Activated naive CD4-positive, alpha-beta T cell treated with anti-CD3 and anti-CD28 coated beads, Interleukin-2, amount 50 U/mL, for 72 hours (primary cell): ENCODE results near the gene KRT39. TPM values are rescaled to one million over a fixed set of nuclear protein-coding genes. Genes with fewer than 3 reads are reported as not detected.
A peak's percentile ranks its signal among the peaks of the same experiment; 100 is the strongest.

Experiments used
- ATAC-seq, 2 donors: fragments of 150-1000 bp; cut with Tn5 transposase; 2 replicates each; pipeline ENCODE4 v1.10.0; 2021; ENCODE audit warnings: mild to moderate bottlenecking in 2 of 2, moderate library complexity in 2 of 2
- DNase-seq, 2 donors: peaks; one replicate each; pipeline ENCODE4 v3.0.0; 2021 to 2022; ENCODE audit warnings: low spot score in 2 of 2
- H3K27ac Mint-ChIP-seq, 2 donors: one replicate each; pipeline ENCODE4 v1.8.0; 2022; ENCODE audit warnings: mild to moderate bottlenecking in 2 of 2, mixed read lengths in 2 of 2
- H3K36me3 Mint-ChIP-seq, 2 donors: one replicate each; pipeline ENCODE4 v1.8.0; 2022; ENCODE audit warnings: mixed read lengths in 2 of 2
- H3K9me3 Mint-ChIP-seq, 2 donors: one replicate each; pipeline ENCODE4 v1.8.0; 2022; ENCODE audit warnings: mixed read lengths in 2 of 2
- total RNA-seq, 2 donors: library from RNA; stranded (reverse); gene quantifications; one replicate each; pipeline ENCODE4 v1.2.3, GENCODE V29; 2022

The KRT39 gene
- total RNA-seq, 2 donors from 2014 or later = not detected

DNA sequence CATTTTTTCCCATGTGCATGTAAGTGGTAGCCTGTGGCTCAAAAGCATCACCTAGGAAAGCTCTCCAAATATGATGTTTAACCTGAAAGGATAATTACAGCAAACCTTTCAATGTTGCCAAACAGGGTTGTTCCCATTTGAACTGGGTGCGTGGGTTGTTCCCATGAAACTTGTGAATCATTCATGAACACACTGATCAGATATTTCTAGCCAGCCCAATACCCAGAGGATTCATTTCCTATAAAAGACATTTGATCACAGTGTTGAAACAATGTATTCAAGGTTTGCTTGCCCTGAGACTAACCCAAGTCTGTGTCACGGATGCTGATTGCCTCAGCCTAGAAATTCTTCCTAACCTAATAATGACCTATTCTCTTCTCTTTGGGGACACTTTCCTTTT lies 12.9 kb downstream of the KRT39 start:
- ATAC-seq = peak in 1 of 2 donors; percentile 26
- H3K36me3 Mint-ChIP-seq = no peaks in the 10 kb centered on the region

DNA sequence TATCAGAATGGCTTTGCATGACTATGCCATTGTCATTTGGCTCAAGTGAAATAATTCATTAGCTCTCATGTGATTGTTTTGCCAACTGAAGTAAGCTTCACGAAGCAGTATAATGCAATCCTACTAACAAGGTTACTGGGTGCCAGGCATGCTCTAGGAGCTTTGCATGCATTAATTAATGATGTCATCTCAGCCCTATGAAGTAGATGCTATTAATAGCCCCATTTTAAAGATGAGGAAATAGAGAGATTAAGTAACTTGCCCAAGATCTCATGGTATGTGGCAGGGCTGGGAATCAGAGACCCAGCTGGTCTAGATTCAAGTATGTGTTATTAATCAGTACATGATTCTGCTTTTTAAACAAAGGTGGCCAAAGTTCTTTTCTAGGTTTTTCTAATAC lies 14.1 kb downstream of the KRT39 start:
- H3K36me3 Mint-ChIP-seq = no peaks in the 10 kb centered on the region
- H3K27ac Mint-ChIP-seq = no peak overlapping the region

More for the DNA sequence above, 12.9 kb downstream of the KRT39 start:
- Mint-ChIP-seq H3K9me3 (no peaks in the 10 kb centered on the region), H3K27ac (no peak overlapping the region)
- no peak for DNase-seq

DNA sequence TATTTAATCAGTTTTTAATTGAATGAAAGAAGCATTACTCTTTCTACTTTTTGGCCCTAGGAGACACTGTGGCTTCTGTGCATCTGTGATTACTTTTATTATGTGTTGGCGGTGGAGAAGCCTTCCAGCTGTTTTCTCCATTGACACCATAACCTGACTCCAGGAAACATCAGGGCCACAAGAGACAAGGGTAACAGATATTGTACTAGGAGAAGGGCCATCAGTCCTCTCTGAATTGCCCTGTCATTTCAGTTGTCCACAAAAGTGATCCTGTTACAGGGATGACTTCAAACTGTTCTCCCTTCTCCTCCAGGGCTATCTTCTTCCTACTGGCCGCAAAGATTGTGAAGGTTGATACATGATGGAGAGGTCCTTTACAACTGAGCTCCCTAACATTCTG lies 14.6 kb downstream of the KRT39 start:
- no peak for DNase-seq
- H3K27ac Mint-ChIP-seq = no peak overlapping the region
- no peak for ATAC-seq
- no peaks in the 10 kb centered on the region for H3K9me3 Mint-ChIP-seq
- H3K36me3 Mint-ChIP-seq = no peaks in the 10 kb centered on the region

More for the DNA sequence above, 14.1 kb downstream of the KRT39 start:
- no peak for DNase-seq
- no peak for ATAC-seq
- H3K9me3 Mint-ChIP-seq = no peaks in the 10 kb centered on the region

DNA sequence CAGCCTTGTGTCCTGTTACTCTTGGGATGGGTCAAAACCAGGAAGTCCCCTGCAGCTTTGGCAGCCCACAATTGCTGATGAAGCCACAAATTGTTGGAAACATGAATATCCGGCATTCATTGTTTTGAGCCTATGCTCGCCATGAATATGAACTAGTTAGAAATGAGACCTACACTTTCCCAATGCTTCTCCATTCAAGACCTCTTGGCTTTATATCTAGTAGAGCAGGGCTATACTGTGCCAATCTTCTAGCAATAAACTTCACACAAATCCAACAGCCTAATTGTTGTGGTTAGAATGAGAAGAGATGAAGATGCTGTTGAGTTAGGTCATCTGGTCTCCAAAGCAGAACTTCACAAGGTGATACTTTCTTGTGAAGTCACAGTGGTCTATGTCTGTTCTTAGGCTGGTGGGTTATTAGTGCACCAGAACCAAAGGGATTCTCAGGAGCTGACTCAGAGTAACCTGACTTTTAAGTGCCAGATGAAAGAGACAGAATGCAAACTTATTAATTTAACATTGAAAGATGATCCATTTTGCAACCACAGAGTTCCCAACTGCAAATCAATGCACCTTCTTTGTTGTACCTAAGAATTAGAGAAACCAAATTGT lies 15.6 kb downstream of the KRT39 start:
- H3K9me3 Mint-ChIP-seq = no peaks in the 10 kb centered on the region
- ATAC-seq = peak in 1 of 2 donors; percentile 70
- H3K36me3 Mint-ChIP-seq = no peaks in the 10 kb centered on the region

DNA sequence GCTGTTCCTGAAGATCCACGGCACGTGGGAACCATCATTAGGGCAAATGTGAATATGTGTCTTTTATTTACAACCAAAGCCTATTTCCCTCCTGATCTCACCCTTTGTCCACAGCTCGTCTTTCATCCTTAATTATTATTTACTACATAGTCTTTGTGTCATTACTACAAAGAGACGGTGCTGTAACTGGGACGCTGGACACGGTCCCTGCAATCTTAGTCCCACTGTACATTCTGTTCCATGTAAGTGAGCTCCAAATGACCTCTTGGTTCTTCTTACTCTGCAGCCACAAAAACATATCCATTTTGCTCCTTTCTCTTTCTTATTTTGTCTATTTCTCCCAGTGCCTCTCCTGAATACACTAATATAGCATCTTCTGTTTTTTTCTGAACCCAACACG lies 16.6 kb downstream of the KRT39 start:
- Mint-ChIP-seq H3K27ac (no peak overlapping the region), H3K9me3 (no peaks in the 10 kb centered on the region), H3K36me3 (no peaks in the 10 kb centered on the region)
- ATAC-seq = no peak
- DNase-seq = no peak

More for the DNA sequence above, 15.6 kb downstream of the KRT39 start:
- DNase-seq = no peak
- H3K27ac Mint-ChIP-seq = no peak overlapping the region

DNA sequence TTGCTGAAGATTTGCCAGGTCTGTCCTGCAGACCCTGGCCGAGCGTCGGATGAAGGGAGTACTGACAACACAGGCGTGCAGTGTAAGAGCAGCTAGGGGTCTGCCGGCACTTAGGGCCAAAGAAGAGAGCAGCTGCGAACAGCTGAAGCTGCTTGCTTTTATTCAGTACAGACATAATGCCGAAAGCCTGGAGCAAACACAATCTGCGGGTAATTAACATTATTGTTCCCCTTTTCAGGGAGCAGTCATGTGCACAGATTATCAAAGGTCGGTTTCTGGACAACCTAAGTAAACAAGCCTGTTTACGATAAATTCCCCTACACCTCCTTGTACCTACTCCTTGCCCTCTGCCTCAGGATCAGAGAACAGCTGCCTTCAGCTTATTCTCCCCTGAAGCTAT lies 17.3 kb downstream of the KRT39 start:
- no peaks in the 10 kb centered on the region for H3K9me3 Mint-ChIP-seq
- DNase-seq = no peak
- H3K27ac Mint-ChIP-seq = no peak overlapping the region
- no peak for ATAC-seq
- H3K36me3 Mint-ChIP-seq = no peaks in the 10 kb centered on the region

DNA sequence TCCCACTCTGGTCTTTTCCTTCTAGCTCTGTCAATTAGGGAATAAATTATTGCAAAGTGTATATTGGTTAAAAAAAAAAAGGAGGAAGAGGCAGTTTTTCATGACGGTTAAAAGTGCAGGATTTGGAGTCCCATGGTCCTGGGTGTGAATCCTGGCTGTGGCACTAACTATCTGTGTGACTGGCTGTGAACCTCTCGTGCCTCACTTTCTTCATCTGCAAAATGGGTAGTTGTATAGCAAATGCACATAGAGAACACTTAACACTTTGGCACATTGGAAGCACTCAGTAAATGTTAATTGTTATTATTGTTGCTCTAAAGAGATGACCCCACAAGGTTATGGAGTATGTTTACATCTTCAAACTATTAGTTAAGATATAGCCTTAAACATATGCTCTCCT lies 18.8 kb downstream of the KRT39 start:
- H3K9me3 Mint-ChIP-seq = no peaks in the 10 kb centered on the region
- ATAC-seq = no peak
- DNase-seq = no peak
- H3K27ac Mint-ChIP-seq = no peak overlapping the region
- no peaks in the 10 kb centered on the region for H3K36me3 Mint-ChIP-seq

DNA sequence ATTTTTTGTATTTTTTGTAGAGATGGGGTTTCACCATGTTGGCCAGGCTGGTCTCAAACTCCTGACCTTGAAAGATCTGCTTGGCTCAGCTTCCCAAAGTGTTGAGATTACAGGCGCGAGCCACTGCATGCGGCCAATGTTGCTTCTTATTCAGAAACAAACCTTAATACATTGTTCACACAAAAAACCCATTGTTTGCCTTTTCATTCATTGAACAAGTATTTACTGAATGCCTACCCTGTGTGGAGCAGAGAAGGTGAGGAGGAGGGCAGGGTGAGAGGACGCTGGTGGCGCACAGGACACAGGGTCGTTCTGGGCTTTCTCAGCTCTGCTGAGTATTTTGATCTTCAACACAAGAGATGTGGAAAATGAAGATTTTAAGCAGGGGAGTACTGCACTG lies 21.3 kb downstream of the KRT39 start:
- DNase-seq (no peak), ATAC-seq (no peak)
- Mint-ChIP-seq H3K36me3 (no peaks in the 10 kb centered on the region), H3K27ac (no peak overlapping the region), H3K9me3 (no peaks in the 10 kb centered on the region)

DNA sequence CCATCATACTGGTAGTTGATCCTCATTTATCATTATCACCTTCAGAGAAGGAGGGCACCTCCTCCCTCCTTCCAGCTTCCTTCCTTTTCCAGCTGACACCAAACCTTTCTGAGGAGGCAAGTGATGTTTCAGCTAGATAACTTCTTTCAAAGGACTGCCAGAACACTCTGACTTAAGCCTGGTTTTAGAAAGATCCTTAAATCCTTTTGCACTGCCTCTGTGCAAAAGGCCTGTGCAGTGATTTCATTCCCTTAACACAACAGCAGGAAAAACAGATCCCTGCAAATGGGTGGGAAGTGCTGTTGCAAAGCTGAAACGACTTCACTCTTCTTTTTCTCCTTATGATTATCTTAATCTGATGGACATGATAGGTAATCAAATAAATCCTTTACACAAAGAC lies 22.2 kb downstream of the KRT39 start:
- Mint-ChIP-seq H3K36me3 (no peaks in the 10 kb centered on the region), H3K27ac (no peak overlapping the region), H3K9me3 (no peaks in the 10 kb centered on the region)
- ATAC-seq = no peak
- no peak for DNase-seq

DNA sequence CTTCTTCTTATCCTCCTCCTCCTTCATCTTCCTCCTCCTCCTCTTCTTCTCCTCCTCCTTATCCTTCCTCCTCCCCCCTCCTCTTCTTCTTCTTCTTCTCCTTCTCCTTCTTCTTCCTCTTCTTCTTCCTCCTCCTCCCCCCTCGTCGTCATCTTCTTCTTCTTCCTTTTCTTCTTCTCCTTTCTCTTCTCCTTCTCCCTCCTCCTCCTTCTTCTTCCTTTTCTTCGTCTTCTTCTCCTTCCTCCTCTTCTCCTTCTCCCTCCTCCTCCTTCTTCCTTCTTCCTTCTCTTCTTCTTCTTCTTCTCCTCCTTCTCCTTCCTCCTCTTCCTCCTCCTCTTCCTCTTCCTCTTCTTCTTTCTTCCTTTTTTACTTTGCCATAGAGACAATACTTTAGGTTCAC lies 24.2 kb downstream of the KRT39 start:
- ATAC-seq = no peak
- Mint-ChIP-seq H3K27ac (no peak overlapping the region), H3K9me3 (no peaks in the 10 kb centered on the region), H3K36me3 (no peaks in the 10 kb centered on the region)
- no peak for DNase-seq

DNA sequence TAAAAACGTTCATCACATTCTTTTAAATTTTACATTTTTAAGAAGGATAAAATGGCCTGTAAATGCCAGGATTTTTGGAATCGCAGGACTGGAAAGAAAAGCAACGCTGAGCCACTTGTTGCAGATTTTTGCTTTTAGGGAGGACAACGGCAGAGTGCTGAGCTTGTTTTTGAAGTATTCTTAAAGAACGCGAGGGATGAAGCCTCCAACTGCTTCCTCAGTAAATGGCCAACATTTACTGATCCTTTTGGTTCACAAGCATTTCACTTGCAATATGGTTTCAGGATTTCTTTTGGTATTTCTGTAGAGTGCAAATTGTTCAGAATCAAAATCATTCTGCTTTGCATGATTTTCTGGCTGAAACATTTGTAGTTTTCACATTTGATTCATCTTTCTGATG lies 26.5 kb downstream of the KRT39 start:
- ATAC-seq (no peak), DNase-seq (no peak)
- no peaks in the 10 kb centered on the region for H3K36me3 Mint-ChIP-seq
- H3K27ac Mint-ChIP-seq = no peak overlapping the region
- no peaks in the 10 kb centered on the region for H3K9me3 Mint-ChIP-seq

DNA sequence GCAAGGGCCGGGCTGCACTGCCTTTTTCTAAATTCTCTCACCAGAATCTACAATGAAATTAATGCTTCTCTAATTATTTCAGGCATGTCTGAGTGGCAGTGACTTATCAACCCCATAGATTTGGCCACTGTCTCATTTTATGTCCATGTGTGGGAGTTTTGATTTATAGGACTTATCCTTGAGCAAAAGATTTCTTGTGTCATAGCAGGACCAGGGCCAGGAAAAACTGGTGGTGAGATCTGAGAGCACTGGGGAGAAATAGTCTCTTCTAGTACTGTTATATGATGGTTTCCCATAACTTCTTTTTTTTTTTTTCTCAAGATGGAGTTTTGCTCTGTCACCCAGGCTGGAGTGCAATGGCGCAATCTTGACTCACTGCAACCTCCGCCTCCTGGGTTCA lies 27.8 kb downstream of the KRT39 start:
- H3K9me3 Mint-ChIP-seq = no peaks in the 10 kb centered on the region
- no peak overlapping the region for H3K27ac Mint-ChIP-seq
- DNase-seq (no peak), ATAC-seq (no peak)
- no peaks in the 10 kb centered on the region for H3K36me3 Mint-ChIP-seq

DNA sequence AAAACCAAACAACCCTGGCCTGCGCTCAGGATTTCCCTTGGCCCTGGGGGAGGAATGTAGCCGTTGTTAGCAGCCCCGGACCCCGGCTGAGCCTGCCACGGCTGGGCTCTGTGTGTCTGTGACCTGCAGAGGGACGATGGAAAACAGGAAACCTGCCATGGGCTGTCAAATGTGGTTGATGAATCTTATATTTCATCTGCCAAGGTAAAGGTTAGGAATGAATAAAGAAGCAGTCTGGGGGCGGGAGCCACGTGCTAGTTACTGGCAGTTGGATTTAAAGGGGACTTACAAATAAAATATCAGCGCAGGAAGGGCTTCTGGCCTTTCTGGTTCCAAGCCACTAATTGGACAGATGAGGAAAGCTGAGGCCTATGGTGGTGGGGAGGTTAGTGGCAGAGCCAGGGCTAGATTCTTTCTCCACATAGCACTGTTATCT lies 29.3 kb downstream of the KRT39 start, which contains the start of gene KRT23:
Gene KRT23, minus strand, starts transcription at position 263 of the 436 bp plus-strand sequence. CDS start 1,043 bp downstream, outside the sequence.
- H3K9me3 Mint-ChIP-seq = no peaks in the 10 kb centered on the region
- ATAC-seq = peak in 1 of 2 donors; percentile 24
- no peaks in the 10 kb centered on the region for H3K36me3 Mint-ChIP-seq
- DNase-seq = no peak
- H3K27ac Mint-ChIP-seq = no peak within 1 kb of the TSS

DNA sequence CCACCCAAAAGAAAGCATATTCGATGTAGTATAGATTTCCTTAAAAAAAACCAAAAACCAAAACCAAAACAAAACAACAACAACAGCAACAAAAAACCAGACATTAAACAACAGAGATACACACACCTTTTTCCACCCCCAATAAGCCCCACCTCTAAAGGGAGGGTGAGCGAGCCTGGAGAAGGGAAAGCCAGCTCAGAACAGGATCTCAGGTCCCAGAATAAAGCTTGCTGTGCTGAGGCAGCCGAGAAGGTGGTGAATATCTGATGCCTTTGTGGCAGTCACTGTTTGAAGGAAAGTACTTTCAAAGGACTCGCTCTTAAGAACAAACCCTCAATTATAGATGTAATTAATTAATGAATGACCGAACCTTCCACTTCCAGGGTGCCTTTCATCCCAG lies 29.8 kb downstream of the KRT39 start:
- no peak for ATAC-seq
- Mint-ChIP-seq H3K27ac (no peak overlapping the region), H3K9me3 (no peaks in the 10 kb centered on the region), H3K36me3 (no peaks in the 10 kb centered on the region)
- no peak for DNase-seq

DNA sequence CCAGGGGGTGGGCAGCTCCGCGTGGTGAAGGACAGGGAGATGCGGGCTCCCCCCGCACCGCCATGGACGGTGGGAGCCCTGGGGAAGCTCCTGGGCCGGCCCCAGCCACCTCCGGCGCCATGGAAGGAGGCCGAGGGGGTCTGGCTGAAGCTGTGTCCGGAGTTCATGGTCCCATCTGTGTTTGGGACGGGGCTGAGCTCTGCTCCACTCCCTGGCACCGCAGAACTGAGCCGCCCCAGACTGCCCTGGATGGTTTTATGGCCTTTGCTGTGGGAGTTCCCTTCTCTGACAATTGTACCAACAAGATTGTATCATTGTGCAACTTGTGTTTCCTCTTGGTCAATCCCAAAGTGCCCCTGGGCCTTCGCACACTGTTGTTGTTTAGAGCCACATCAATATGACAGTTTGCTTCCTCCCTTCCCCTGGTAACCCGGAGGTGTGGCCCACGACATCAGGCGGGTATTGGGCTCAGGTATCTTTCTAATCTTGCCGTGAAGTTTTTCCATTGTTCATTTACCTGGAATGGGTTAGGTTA lies 30.2 kb downstream of the KRT39 start:
- no peaks in the 10 kb centered on the region for H3K36me3 Mint-ChIP-seq
- DNase-seq (no peak), ATAC-seq (no peak)
- H3K27ac Mint-ChIP-seq = no peak overlapping the region
- H3K9me3 Mint-ChIP-seq = no peaks in the 10 kb centered on the region

DNA sequence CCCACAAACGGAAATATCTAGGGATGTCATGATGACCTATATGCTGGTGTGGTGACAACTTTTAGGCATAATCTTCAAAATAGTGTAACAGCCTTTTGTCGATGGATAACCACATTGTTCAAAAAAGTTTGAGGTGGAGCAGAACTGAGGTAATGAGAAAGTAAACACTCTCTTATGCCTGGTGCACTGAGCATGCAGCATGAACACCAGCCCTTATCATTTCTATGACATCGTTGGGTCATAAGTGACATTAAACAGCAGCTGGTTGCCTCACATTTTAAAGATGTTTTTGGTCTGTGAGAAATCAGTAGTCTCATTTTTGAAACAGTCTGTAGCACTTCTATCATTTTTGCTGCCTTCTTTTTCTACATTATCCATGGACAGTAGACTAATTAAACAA lies 31.1 kb downstream of the KRT39 start:
- ATAC-seq = no peak
- Mint-ChIP-seq H3K36me3 (no peaks in the 10 kb centered on the region), H3K9me3 (no peaks in the 10 kb centered on the region), H3K27ac (no peak overlapping the region)
- DNase-seq = no peak

DNA sequence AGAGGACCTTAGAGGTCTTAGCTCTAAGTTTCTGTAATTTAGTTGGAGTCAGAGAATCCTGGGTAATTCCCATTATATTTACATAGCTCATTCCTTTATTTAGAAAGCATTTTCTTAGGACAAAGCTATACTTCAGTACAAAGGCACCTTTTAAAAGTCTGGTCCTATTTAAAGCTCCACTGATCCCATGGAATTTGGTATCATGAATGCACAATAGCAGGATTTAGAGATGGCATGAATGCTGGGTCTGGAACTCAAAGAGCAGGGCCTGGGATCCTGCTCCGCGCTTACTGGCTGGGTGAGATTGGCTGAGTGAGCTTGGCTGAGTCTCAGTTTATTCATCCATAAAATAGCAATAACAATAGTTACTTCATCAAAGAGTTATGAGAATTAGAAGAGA lies 34.1 kb downstream of the KRT39 start:
- Mint-ChIP-seq H3K27ac (no peak overlapping the region), H3K36me3 (no peaks in the 10 kb centered on the region), H3K9me3 (no peaks in the 10 kb centered on the region)
- DNase-seq (no peak), ATAC-seq (no peak)

DNA sequence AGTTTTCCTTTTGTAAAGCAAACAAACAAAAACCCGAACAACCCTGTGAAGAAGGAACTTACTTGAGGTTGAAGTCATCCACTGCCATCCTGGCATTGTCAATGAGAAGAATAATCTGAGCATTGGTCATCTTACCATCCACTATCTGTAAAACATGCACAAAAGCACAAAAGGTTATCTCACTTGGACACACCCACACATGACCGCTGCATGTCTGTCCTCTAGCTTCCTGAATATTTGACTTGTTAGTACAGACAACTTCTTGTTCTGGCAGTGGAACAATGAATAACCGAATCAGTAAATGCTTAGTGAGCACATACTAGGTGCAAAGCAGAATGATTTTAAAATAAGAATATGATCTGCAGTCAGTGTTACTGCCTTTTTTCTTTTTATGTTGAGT lies 35.4 kb downstream of the KRT39 start:
- no peak for ATAC-seq
- Mint-ChIP-seq H3K27ac (no peak overlapping the region), H3K36me3 (no peaks in the 10 kb centered on the region), H3K9me3 (no peaks in the 10 kb centered on the region)
- no peak for DNase-seq
